ENCODE results near the gene ADD1.

Gene ADD1

GRCh38 chr4:2822461-2823300, 21.0 kb upstream of the ADD1 start:
- DNase-seq (ENCODE audit: low read depth), result no peak

GRCh38 chr4:2823301-2823670, 20.4 kb upstream of the ADD1 start:
- DNase-seq (ENCODE audit: low read depth), result no peak

- DNase-seq (ENCODE audit: low read depth), result no peak
Measured at GRCh38 chr4:2823671-2824328, 19.8 kb upstream of the ADD1 start.

- no peak for DNase-seq (ENCODE audit: low read depth)
Measured at GRCh38 chr4:2824329-2824835, 19.3 kb upstream of the ADD1 start.

- no peak for DNase-seq (ENCODE audit: low read depth)
Measured at GRCh38 chr4:2824836-2825381, 18.7 kb upstream of the ADD1 start.

GRCh38 chr4:2825740-2826139, 17.9 kb upstream of the ADD1 start:
- DNase-seq (ENCODE audit: low read depth), result no peak

GRCh38 chr4:2827071-2827873, 16.4 kb upstream of the ADD1 start:
- DNase-seq (ENCODE audit: low read depth), result no peak

GRCh38 chr4:2827874-2828751, 15.5 kb upstream of the ADD1 start:
- DNase-seq (ENCODE audit: low read depth), result no peak

- no peak for DNase-seq (ENCODE audit: low read depth)
Measured at GRCh38 chr4:2828758-2829181, 14.9 kb upstream of the ADD1 start.

GRCh38 chr4:2829321-2829932, 14.2 kb upstream of the ADD1 start:
- no peak for DNase-seq (ENCODE audit: low read depth)

- DNase-seq (ENCODE audit: low read depth), result no peak
Measured at GRCh38 chr4:2829933-2830451, 13.7 kb upstream of the ADD1 start.

- DNase-seq (ENCODE audit: low read depth), result no peak
Measured at GRCh38 chr4:2830632-2831610, 12.7 kb upstream of the ADD1 start.

GRCh38 chr4:2831611-2832308, 11.9 kb upstream of the ADD1 start:
- DNase-seq (ENCODE audit: low read depth), result no peak

- no peak for DNase-seq (ENCODE audit: low read depth)
Measured at GRCh38 chr4:2832309-2832980, 11.2 kb upstream of the ADD1 start.

- no peak for DNase-seq (ENCODE audit: low read depth)
Measured at GRCh38 chr4:2832981-2833670, 10.5 kb upstream of the ADD1 start.

GRCh38 chr4:2833671-2834000, 10.0 kb upstream of the ADD1 start:
- DNase-seq (ENCODE audit: low read depth), result no peak

Data from GM04503 (cell line).